Measurements from ENCODE around the gene FOXP4. TPM values are rescaled to one million over a fixed set of nuclear protein-coding genes. Genes with fewer than 3 reads are reported as not detected.

Gene FOXP4
- total RNA-seq, 1 donor from 2014 or later, result 40.7 TPM

- intact Hi-C loops (cut with micrococcal nuclease), result no loop called here
- ATAC-seq (ENCODE audit: low read depth), result no peak
- H3K4me3 Mint-ChIP-seq, result no peak overlapping the region
- peaks cover 80% of the 10 kb centered on the region for H3K36me3 Mint-ChIP-seq (ENCODE audit: low read depth)
- no peaks in the 10 kb centered on the region for H3K27me3 Mint-ChIP-seq
- no peak for TF ChIP-seq CTCF (IDR thresholded peaks at IDR 0.05)
- CTCF ChIA-PET, result interaction anchor here (1.1 to 5.6 kb wide), 5 partner anchors 131 to 221 kb away, joined by 3 to 50 read pairs (median 3); no protein-coding TSS in a partner anchor
- no peak for DNase-seq
- no peaks in the 10 kb centered on the region for H3K9me3 Mint-ChIP-seq
- no peak overlapping the region for H3K27ac Mint-ChIP-seq
- POLR2A ChIA-PET, result no interaction called here
- H3K4me1 Mint-ChIP-seq, result peaks cover 4% of the 10 kb centered on the region
Measured at GRCh38 chr6:41594766-41595165, 48.6 kb downstream of the FOXP4 start.

DNA sequence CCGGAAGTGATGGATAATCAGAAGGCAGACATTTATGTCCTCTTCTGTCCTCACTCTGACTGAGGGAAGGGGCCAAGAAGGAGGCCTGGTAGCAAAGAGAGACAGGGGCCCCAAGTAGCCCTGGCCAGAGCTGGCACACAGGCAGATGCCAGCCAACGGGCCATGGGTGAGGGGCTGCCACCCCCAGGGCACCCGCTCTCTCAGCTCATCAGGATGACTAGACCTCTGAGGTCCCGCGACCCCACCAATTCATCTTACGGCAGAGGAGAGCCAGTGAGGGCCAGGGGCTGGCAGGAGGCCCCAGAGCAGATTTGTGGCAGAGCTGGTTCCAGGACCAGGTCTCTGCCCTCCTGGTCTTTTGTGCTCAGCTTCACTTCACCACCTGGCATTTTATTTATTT is 49.0 kb downstream of the FOXP4 start:
- peaks cover 77% of the 10 kb centered on the region for H3K36me3 Mint-ChIP-seq (ENCODE audit: low read depth)
- no peak overlapping the region for H3K4me3 Mint-ChIP-seq
- no peak for TF ChIP-seq CTCF (IDR thresholded peaks at IDR 0.05)
- H3K9me3 Mint-ChIP-seq, result no peaks in the 10 kb centered on the region
- intact Hi-C loops (cut with micrococcal nuclease), result no loop called here
- DNase-seq (no peak), ATAC-seq (ENCODE audit: low read depth) (no peak)
- H3K4me1 Mint-ChIP-seq, result peaks cover 4% of the 10 kb centered on the region
- CTCF ChIA-PET, result interaction anchor here (1.1 to 5.6 kb wide), 5 partner anchors 132 to 222 kb away, joined by 3 to 50 read pairs (median 3); no protein-coding TSS in a partner anchor
- POLR2A ChIA-PET, result no interaction called here
- H3K27ac Mint-ChIP-seq, result no peak overlapping the region
- no peaks in the 10 kb centered on the region for H3K27me3 Mint-ChIP-seq

DNA sequence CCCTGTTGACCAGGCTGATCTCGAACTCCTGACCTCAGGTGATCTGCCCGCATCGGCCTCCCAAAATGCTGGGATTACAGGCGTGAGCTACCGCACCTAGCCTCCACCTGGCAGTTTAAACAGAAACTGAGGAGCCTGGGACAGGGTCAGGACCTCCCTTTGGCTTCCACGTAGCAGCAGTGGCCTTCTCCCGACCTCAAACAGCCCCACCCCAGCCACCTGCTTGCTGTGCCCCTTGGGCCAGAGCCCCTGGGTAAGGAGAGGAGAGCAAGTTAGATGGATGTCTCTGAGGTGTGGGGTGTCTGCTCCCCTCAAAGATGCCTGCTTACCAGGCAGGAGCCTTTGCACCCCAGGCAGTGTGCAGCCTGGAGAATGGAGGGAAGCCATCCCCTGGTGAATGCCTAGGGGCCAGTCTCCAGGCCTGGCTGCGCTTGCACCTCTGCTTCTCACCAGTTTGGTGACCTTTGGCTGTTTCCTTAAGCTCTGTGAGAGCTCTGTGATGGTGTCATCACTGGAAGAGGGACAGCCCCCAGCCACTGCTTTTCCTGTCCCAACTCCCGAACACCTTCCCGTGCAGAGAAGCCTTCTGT is 50.0 kb downstream of the FOXP4 start:
- ChIA-PET POLR2A (no interaction called here), CTCF (interaction anchor here (5.6 kb wide), 1 partner anchor 133 kb away, joined by 50 read pairs; no protein-coding TSS in a partner anchor)
- ATAC-seq (ENCODE audit: low read depth), result no peak
- H3K27me3 Mint-ChIP-seq, result no peaks in the 10 kb centered on the region
- no peak overlapping the region for H3K27ac Mint-ChIP-seq
- H3K36me3 Mint-ChIP-seq (ENCODE audit: low read depth), result peaks cover 73% of the 10 kb centered on the region
- H3K4me3 Mint-ChIP-seq, result no peak overlapping the region
- H3K4me1 Mint-ChIP-seq, result peaks cover 4% of the 10 kb centered on the region
- no peaks in the 10 kb centered on the region for H3K9me3 Mint-ChIP-seq
- no peak for DNase-seq
- TF ChIP-seq CTCF (IDR thresholded peaks at IDR 0.05), result no peak
- intact Hi-C loops (cut with micrococcal nuclease), result no loop called here

GRCh38 chr6:41596807-41597206 is 50.6 kb downstream of the FOXP4 start:
- ATAC-seq (ENCODE audit: low read depth) (no peak), DNase-seq (no peak)
- POLR2A ChIA-PET, result no interaction called here
- Mint-ChIP-seq H3K4me1 (peaks cover 1% of the 10 kb centered on the region), H3K9me3 (no peaks in the 10 kb centered on the region), H3K4me3 (no peak overlapping the region), H3K27me3 (no peaks in the 10 kb centered on the region), H3K27ac (no peak overlapping the region), H3K36me3 (ENCODE audit: low read depth) (peaks cover 67% of the 10 kb centered on the region)
- TF ChIP-seq CTCF (IDR thresholded peaks at IDR 0.05), result no peak
- intact Hi-C loops (cut with micrococcal nuclease), result no loop called here
- CTCF ChIA-PET, result interaction anchor here (0.8 to 0.9 kb wide), 2 partner anchors 213 to 228 kb away, joined by 3 to 4 read pairs; no protein-coding TSS in a partner anchor

GRCh38 chr6:41597246-41598000 is 51.2 kb downstream of the FOXP4 start:
- ChIA-PET POLR2A (no interaction called here), CTCF (interaction anchor here (0.8 to 0.9 kb wide), 2 partner anchors 214 to 229 kb away, joined by 3 to 4 read pairs; no protein-coding TSS in a partner anchor)
- intact Hi-C loops (cut with micrococcal nuclease), result no loop called here
- peaks cover 64% of the 10 kb centered on the region for H3K36me3 Mint-ChIP-seq (ENCODE audit: low read depth)
- H3K4me1 Mint-ChIP-seq, result peaks cover under 1% of the 10 kb centered on the region
- no peak for ATAC-seq (ENCODE audit: low read depth)
- no peak overlapping the region for H3K27ac Mint-ChIP-seq
- no peak overlapping the region for H3K4me3 Mint-ChIP-seq
- H3K27me3 Mint-ChIP-seq, result no peaks in the 10 kb centered on the region
- no peak for DNase-seq
- no peaks in the 10 kb centered on the region for H3K9me3 Mint-ChIP-seq
- no peak for TF ChIP-seq CTCF (IDR thresholded peaks at IDR 0.05)

All from activated B cell treated with CpG ODN at 0.5 μM for 24 hours (primary cell).